Islet precursor cell (in vitro differentiated cells): Measurements from ENCODE around the gene SRPK1.

Source experiments
- DNase-seq: peaks from one replicate; pipeline ENCODE4 v3.0.0-alpha.2; 2018

The SRPK1 gene

GRCh38 chr6:35897036-35897435 lies 23.9 kb downstream of the SRPK1 start:
- no peak for DNase-seq

GRCh38 chr6:35896228-35896627 lies 24.7 kb downstream of the SRPK1 start:
- DNase-seq, result no peak

- peak; percentile 86 for DNase-seq
Observed at GRCh38 chr6:35895560-35895959, 25.3 kb downstream of the SRPK1 start.

GRCh38 chr6:35894776-35895175 lies 26.1 kb downstream of the SRPK1 start:
- DNase-seq, result no peak

- DNase-seq, result peak; percentile 82
Observed at GRCh38 chr6:35893246-35893645, 27.7 kb downstream of the SRPK1 start.

- DNase-seq, result no peak
Observed at GRCh38 chr6:35892482-35892881, 28.4 kb downstream of the SRPK1 start.

GRCh38 chr6:35879151-35879550 lies 41.7 kb downstream of the SRPK1 start:
- DNase-seq, result no peak

- DNase-seq, result no peak
Observed at GRCh38 chr6:35876902-35877301, 44.0 kb downstream of the SRPK1 start.

GRCh38 chr6:35874730-35875129 lies 46.2 kb downstream of the SRPK1 start:
- no peak for DNase-seq

GRCh38 chr6:35859367-35859766 lies 61.5 kb downstream of the SRPK1 start:
- no peak for DNase-seq

GRCh38 chr6:35857853-35858252 lies 63.0 kb downstream of the SRPK1 start:
- DNase-seq, result no peak

GRCh38 chr6:35856250-35856649 lies 64.6 kb downstream of the SRPK1 start:
- no peak for DNase-seq

- DNase-seq, result no peak
Observed at GRCh38 chr6:35852994-35853393, 67.9 kb downstream of the SRPK1 start.

GRCh38 chr6:35850208-35850607 lies 70.7 kb downstream of the SRPK1 start:
- no peak for DNase-seq

GRCh38 chr6:35844290-35844689 lies 76.6 kb downstream of the SRPK1 start:
- no peak for DNase-seq

GRCh38 chr6:35842381-35842780 lies 78.5 kb downstream of the SRPK1 start:
- DNase-seq, result no peak

- no peak for DNase-seq
Observed at GRCh38 chr6:35839019-35839418, 81.9 kb downstream of the SRPK1 start.

GRCh38 chr6:35833536-35833935 lies 87.4 kb downstream of the SRPK1 start:
- DNase-seq, result no peak

- no peak for DNase-seq
Observed at GRCh38 chr6:35831257-35832007, 89.5 kb downstream of the SRPK1 start.

- no peak for DNase-seq
Observed at GRCh38 chr6:35829306-35829705, 91.6 kb downstream of the SRPK1 start.

- DNase-seq, result no peak
Observed at GRCh38 chr6:35824552-35825192, 96.2 kb downstream of the SRPK1 start.

- DNase-seq, result no peak
Observed at GRCh38 chr6:35823601-35824000, 97.3 kb downstream of the SRPK1 start.

- no peak for DNase-seq
Observed at GRCh38 chr6:35817515-35817914, 103.4 kb downstream of the SRPK1 start.

- no peak for DNase-seq
Observed at GRCh38 chr6:35811699-35811995, 109.3 kb downstream of the SRPK1 start.
